ENCODE results near the gene KRT6B.
"Not testable (repeated sequence)": the region's sequence is repeated elsewhere in the genome, so short reads cannot be mapped to it uniquely, and the experiment has no call there.

KRT6B gene

DNA sequence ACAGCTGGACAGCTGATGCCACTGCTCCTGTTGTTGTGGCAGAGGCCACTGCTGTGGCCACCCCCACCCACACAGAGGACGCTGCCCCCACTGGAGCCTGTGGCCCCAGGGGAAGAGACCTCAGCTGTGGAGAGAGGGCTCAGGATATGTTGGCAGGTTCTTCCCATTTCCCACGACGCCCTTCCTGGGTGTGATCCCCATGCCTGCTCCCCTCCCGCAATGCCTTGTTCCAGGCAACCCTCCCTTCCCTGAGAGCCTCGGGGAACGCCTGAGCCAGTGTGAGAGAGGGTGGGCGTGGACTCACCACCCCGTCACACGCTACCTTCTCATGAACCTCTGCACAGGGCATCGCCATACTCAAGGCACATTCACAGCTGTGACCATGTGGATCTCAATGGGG, 40.1 kb downstream of the KRT6B start:
- no peak for DNase-seq (ENCODE audit: low spot score)

DNA sequence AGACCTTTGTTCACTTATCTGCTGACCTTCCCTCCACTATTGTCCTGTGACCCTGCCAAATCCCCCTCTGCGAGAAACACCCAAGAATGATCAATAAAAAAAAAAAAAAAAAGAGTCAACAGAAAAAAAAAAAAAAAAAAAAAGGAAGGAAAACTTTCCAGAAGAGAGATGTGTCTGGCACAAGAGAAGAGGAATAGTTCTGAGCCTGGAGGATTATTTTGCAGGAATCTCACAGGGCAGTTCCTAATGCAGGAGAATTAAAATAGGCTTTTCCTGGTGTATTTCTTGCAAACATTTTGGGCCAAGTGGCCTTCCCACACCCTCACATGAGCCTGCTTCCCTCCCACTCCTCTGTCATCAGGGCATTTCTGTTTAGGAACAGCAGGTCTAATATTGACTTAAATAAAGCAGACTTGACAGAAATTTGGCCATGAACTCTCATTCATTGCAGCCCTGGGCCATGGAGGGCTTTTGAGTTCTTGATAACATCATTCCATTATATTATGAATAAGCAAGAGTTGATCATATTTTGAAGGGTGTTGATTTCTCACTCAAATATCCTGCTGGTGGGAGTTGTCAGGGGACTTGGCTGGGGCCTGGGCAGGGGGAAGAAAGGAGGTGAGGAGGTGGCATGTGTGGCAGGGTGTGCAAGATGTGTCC, 41.2 kb downstream of the KRT6B start:
- DNase-seq (ENCODE audit: low spot score) = not testable (repeated sequence)

- DNase-seq (ENCODE audit: low spot score) = no peak
These were observed 44.0 kb downstream of the KRT6B start for GRCh38 chr12:52407918-52408317.

DNA sequence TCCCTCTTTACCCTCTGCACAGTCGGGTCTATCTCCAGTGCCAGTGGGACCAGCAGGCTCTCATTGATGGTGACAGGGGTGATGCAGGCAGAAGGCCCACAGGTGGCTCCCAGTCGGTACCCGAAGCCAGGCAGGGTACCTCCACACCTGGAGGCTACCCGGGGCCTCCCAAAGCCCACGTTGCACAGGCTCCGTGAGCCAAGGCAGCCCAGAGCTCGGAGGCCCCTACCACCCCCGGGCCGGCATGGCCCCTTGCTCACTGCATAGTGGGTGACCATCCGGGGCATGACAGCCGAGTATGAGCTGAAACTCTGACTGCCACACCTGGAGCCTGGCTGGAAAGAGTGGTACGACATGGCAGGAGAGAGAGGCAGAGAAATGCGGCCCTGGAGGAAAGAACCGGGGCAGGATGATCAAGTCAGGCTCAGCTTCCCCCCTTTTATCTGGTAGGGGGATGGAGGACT, 46.0 kb downstream of the KRT6B start, which contains the start of gene KRT82:
TSS of gene KRT82 (minus strand) at position 414 of the 464 bp plus-strand sequence. CDS start at position 356, 58 bp downstream.
- no peak for DNase-seq (ENCODE audit: low spot score)

DNA sequence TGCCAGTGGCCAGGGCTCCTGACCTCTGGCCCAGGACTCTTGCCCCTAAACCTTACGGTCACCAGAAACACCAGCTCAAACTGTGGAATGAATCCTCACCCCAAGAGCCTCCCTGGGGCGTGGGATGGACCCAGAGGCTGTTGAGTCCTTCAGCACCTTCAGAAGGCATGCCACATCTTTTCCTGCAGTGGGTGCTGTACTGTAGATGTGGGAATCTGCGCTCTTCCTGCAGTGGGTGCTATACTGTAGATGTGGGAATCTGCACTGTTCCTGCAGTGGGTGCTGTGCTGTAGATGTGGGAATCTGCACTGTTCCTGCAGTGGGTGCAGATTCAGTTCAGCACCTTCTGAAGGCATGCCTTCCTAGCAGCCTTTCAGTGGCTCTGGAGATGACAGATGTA, 47.0 kb downstream of the KRT6B start:
- DNase-seq (ENCODE audit: low spot score) = no peak

- DNase-seq (ENCODE audit: low spot score) = no peak
These were observed 48.4 kb downstream of the KRT6B start for GRCh38 chr12:52403561-52403960.

DNA sequence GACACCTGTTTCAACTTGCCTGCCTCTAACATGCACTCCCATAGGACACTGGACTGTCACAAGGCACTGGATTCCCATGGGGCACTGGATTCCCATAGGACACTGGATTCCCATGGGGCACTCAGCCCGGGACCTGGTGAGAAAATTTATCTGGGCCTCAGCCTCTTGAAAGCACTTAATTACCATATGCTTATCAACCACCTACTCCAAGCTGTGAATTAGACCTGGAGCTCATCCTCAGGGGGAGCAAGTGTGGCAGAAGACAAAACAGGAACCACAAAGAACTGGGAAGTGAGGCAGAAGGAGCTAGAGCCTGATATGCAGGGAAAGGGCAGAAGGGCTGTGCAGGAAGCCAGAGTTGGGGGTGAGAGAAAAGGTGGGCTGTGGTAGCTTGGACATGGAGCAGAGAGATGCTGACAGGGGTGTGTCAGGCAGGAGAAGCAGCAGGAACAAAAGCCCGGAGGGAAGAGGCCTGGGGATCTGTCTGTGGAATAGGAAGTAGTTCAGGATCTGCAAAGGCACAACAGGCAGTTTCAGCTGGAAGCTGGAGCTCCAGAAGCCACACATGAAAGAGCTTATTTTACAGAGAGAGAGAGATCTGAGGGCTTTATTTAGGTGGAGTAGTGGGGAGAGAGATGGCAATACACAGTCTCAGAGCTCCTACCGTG, 48.9 kb downstream of the KRT6B start:
- DNase-seq (ENCODE audit: low spot score) = no peak

GRCh38 chr12:52402377-52402776, 49.6 kb downstream of the KRT6B start:
- DNase-seq (ENCODE audit: low spot score) = no peak

DNA sequence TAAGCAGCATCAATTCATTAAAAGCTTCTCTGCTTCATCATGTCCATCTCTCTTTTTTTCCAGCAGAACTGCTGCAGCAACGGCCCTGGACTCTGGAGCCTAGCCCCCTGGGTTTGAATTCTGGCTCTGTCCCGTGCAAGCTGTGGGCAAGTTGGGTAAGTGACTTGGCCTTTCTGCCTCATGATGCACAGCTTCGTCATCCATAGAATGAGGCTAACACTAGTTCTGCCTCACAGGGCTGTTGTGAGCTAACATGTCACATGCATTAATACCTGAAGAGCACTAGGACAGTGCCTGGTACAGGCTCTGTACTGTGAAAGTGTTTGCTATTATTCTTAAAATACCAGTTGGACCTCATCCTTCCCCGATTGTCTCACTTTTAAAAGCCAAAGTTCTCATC, 50.0 kb downstream of the KRT6B start:
- no peak for DNase-seq (ENCODE audit: low spot score)

DNA sequence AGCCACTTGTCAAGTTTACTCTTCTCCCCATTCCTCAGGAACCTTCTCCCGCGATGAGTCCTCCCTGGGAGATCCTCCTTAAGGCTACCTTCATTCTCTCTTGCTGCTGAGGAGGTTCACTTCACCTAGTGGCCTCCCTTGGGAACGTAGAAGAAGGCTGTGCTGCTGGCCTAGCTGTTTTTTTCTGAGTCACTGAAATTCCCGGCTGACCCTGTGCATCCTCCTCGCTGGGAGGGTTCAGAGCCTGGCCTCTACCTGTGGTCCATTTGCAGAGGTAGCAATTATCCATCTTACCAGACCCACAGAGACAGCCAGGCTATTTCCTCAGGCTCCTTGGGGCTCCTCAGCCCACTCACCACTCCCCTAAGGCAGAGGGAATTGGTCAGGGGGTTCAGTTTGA, 50.4 kb downstream of the KRT6B start:
- DNase-seq (ENCODE audit: low spot score) = no peak

GRCh38 chr12:52400906-52401305, 51.0 kb downstream of the KRT6B start:
- no peak for DNase-seq (ENCODE audit: low spot score)

DNA sequence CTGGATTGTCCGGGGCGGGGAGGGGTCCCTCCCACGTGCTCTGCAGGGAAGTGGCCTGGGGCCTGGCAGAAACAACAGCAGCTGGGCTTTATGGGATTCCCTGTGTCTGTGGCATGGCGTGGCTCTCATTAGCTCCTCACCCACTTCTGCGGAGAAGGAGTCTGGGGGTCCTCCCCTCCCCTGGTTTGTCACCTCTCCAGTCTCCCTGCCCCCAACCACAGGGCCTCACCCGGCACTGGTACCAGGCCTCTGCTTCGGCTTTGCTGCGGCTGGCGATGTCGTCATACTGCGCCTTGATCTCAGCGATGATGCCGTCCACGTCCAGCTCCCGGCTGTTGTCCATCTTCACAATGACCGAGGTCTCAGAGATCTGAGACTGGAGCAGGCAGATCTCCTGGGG, 52.2 kb downstream of the KRT6B start:
- no peak for DNase-seq (ENCODE audit: low spot score)

DNA sequence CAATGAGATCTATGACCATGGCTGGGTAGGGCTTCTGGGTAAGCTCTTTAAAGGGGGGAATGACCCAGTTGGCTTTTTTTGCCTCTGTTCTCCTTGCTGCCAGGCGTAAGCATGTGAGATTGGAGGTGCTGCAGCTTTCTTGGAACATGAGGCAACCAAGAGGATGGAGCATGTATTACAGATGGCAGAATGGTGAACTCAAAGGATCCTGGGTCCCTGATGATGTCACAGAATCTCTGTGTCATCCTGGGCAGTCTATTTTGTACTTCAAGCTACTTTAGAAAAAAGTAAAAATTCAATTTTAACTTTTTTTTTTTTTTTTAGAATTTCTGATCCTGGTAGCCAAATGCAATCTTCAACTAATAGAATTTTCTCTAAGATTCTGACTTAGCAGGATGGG, 53.8 kb downstream of the KRT6B start:
- no peak for DNase-seq (ENCODE audit: low spot score)

DNA sequence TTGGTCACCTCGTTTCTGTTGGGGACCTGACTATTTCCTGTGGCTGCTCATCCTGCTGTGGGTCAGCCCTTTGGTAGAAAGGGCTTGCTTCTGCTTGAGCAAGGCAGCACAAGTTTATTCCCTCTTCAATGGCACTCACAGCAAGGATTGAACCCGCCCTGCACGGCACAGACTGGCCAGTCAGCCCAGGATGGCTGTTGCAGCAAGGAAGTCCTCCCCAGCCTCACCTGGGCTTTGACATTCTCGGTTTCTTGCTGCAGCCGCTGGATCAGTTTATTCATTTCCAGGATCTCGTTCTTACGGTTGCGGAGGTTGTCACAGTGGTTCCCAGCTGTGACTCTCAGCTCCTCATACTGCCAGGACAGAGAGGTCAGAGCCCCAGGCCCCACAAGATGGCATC, 55.3 kb downstream of the KRT6B start:
- DNase-seq (ENCODE audit: low spot score) = no peak

All from kidney capillary endothelial cell (primary cell).